H9 (cell line): ENCODE results near the gene VEZF1. TPM values are rescaled to one million over a fixed set of nuclear protein-coding genes. Genes with fewer than 3 reads are reported as not detected.

Experiments used
- DNase-seq: peaks from one replicate; pipeline ENCODE4 v3.0.0-alpha.2; 2017
- H2AFZ ChIP-seq: one replicate; pipeline ENCODE4 v1.6.1; 2013; ENCODE audit warnings: mild to moderate bottlenecking, low read length, control low read depth, moderate library complexity
- H2AK5ac ChIP-seq: 2 replicates; pipeline ENCODE4 v1.6.1; 2013; ENCODE audit warnings: low read length, control low read depth, mixed read lengths; ENCODE audit not compliant: insufficient read length
- H2BK120ac ChIP-seq: one replicate; pipeline ENCODE4 v1.6.1; 2013; ENCODE audit warnings: low read depth, mild to moderate bottlenecking, low read length, control low read depth, inconsistent platforms; ENCODE audit not compliant: poor library complexity, severe bottlenecking
- H2BK12ac ChIP-seq: 2 replicates; pipeline ENCODE4 v1.6.1; 2013; ENCODE audit warnings: low read length, control low read depth, mixed read lengths, low read depth; ENCODE audit not compliant: insufficient read length
- H2BK15ac ChIP-seq: 2 replicates; pipeline ENCODE4 v1.6.1; 2013; ENCODE audit warnings: low read depth, low read length, control low read depth
- H2BK20ac ChIP-seq: one replicate; pipeline ENCODE4 v1.6.1; 2013; ENCODE audit warnings: low read depth, mild to moderate bottlenecking, low read length, control low read depth, inconsistent platforms; ENCODE audit not compliant: poor library complexity, severe bottlenecking
- H2BK5ac ChIP-seq: 2 replicates; pipeline ENCODE4 v1.6.1; 2013; ENCODE audit warnings: low read length, control low read depth, mixed read lengths; ENCODE audit not compliant: insufficient read length
- H3K14ac ChIP-seq: 2 replicates; pipeline ENCODE4 v1.6.1; 2013; ENCODE audit warnings: low read length, control low read depth; ENCODE audit not compliant: insufficient read depth
- H3K18ac ChIP-seq: 2 replicates; pipeline ENCODE4 v1.6.1; 2013; ENCODE audit warnings: low read depth, mild to moderate bottlenecking, mixed read lengths, low read length, control low read depth; ENCODE audit not compliant: insufficient read length
- H3K23ac ChIP-seq: 2 replicates; pipeline ENCODE4 v1.6.1; 2013; ENCODE audit warnings: low read length, control low read depth, mixed read lengths, low read depth; ENCODE audit not compliant: insufficient read length
- H3K23me2 ChIP-seq: 2 replicates; pipeline ENCODE4 v1.6.1; 2013; ENCODE audit warnings: low read depth, mild to moderate bottlenecking, mixed read lengths, low read length, control low read depth; ENCODE audit not compliant: insufficient read length, poor library complexity, severe bottlenecking
- H3K27ac ChIP-seq: 2 replicates; pipeline ENCODE4 v1.5.1; 2013; ENCODE audit warnings: low read length, control low read depth, mixed read lengths, low read depth; ENCODE audit not compliant: insufficient read length
- H3K27me3 ChIP-seq: 2 replicates; pipeline ENCODE4 v1.6.1; 2013; ENCODE audit warnings: low read length, control low read depth, inconsistent platforms; ENCODE audit not compliant: insufficient read depth
- H3K4ac ChIP-seq: 2 replicates; pipeline ENCODE4 v1.6.1; 2013; ENCODE audit warnings: low read depth, mild to moderate bottlenecking, control low read depth, inconsistent platforms, low read length, moderate library complexity
- H3K4me1 ChIP-seq: 2 replicates; pipeline ENCODE4 v1.6.1; 2013; ENCODE audit warnings: low read length, control low read depth, inconsistent platforms; ENCODE audit not compliant: insufficient read depth
- H3K4me2 ChIP-seq: 2 replicates; pipeline ENCODE4 v1.6.1; 2013; ENCODE audit warnings: low read length, control low read depth, mixed read lengths; ENCODE audit not compliant: insufficient read length, insufficient read depth
- H3K56ac ChIP-seq: 2 replicates; pipeline ENCODE4 v1.6.1; 2013; ENCODE audit warnings: low read depth, mild to moderate bottlenecking, mixed read lengths, low read length, control low read depth; ENCODE audit not compliant: insufficient read length
- H3K79me1 ChIP-seq: 2 replicates; pipeline ENCODE4 v1.6.1; 2013; ENCODE audit warnings: low read depth, mild to moderate bottlenecking, moderate library complexity, low read length, control low read depth, inconsistent platforms; ENCODE audit not compliant: insufficient read depth, poor library complexity, severe bottlenecking
- H3K79me2 ChIP-seq: 2 replicates; pipeline ENCODE4 v1.6.1; 2013; ENCODE audit warnings: low read length, control low read depth, inconsistent platforms; ENCODE audit not compliant: insufficient read depth
- H3K9ac ChIP-seq: 2 replicates; pipeline ENCODE4 v1.6.1; 2013; ENCODE audit warnings: low read length, control low read depth, mixed read lengths; ENCODE audit not compliant: insufficient read length; ENCODE audit errors: extremely low read depth
- H3K9me3 ChIP-seq: one replicate; pipeline ENCODE4 v1.6.1; 2013; ENCODE audit warnings: low read depth, low read length, inconsistent platforms; ENCODE audit not compliant: control insufficient read depth
- H3T11ph ChIP-seq: one replicate; pipeline ENCODE4 v1.6.1; 2013; ENCODE audit warnings: mild to moderate bottlenecking, low read length, control low read depth, inconsistent platforms
- H4K20me1 ChIP-seq: one replicate; pipeline ENCODE4 v1.6.1; 2013; ENCODE audit not compliant: control insufficient read depth, insufficient read length, insufficient read depth
- H4K5ac ChIP-seq: 2 replicates; pipeline ENCODE4 v1.6.1; 2013; ENCODE audit warnings: low read depth, mild to moderate bottlenecking, mixed read lengths, low read length, control low read depth; ENCODE audit not compliant: insufficient read length
- H4K8ac ChIP-seq: replicated peaks from 2 replicates; pipeline ENCODE4 v1.6.1; 2013; ENCODE audit warnings: low read length, control low read depth, mixed read lengths, low read depth; ENCODE audit not compliant: insufficient read length
- H4K91ac ChIP-seq: 2 replicates; pipeline ENCODE4 v1.6.1; 2013; ENCODE audit warnings: low read depth, mild to moderate bottlenecking, moderate library complexity, mixed read lengths, low read length, control low read depth; ENCODE audit not compliant: insufficient read length
- H3K27ac Mint-ChIP-seq, 3 experiments: 2 replicates in 2 of 3; 3 replicates in 1 of 3; pipeline ENCODE4 v1.8.0; 2020 to 2021; ENCODE audit warnings: mixed read lengths in 3 of 3, mild to moderate bottlenecking in 1 of 3, moderate library complexity in 1 of 3
- H3K27me3 Mint-ChIP-seq: 2 replicates; pipeline ENCODE4 v1.8.0; 2021; ENCODE audit warnings: low read depth, mild to moderate bottlenecking, moderate library complexity, mixed read lengths
- H3K36me3 Mint-ChIP-seq, 3 experiments: 2 replicates in 2 of 3; 3 replicates in 1 of 3; pipeline ENCODE4 v1.8.0; 2020 to 2021; ENCODE audit warnings: low read depth in 3 of 3, mixed read lengths in 3 of 3; ENCODE audit not compliant: insufficient read depth in 1 of 3
- H3K4me1 Mint-ChIP-seq, 2 experiments: 2 replicates each; pipeline ENCODE4 v1.8.0; 2020; ENCODE audit warnings: mixed read lengths in 2 of 2
- H3K4me3 Mint-ChIP-seq, 2 experiments: 2 replicates in 1 of 2; 3 replicates in 1 of 2; pipeline ENCODE4 v1.8.0; 2020 to 2021; ENCODE audit warnings: mild to moderate bottlenecking in 2 of 2, mixed read lengths in 2 of 2, moderate library complexity in 1 of 2
- H3K9me3 Mint-ChIP-seq, 2 experiments: 2 replicates in 1 of 2; 3 replicates in 1 of 2; pipeline ENCODE4 v1.8.0; 2020; ENCODE audit warnings: mild to moderate bottlenecking in 2 of 2, mixed read lengths in 2 of 2, moderate library complexity in 1 of 2
- CTCF ChIP-seq: fragments of 200-600 bp; sonication (generic); conservative IDR thresholded peaks from 3 replicates; pipeline ENCODE4 v1.8.0; 2021; ENCODE audit warnings: antibody characterized with exemption, mild to moderate bottlenecking
- WGBS: extraction: QIAGEN DNeasy Blood & Tissue Kit; methylation state at CpG from one replicate; pipeline ENCODE4 v1.1.7; 2013; ENCODE audit warnings: missing lambda C conversion rate, low lambda C conversion rate, mixed read lengths; ENCODE audit not compliant: insufficient read length; ENCODE audit errors: extremely low coverage; 5-methylcytosine and 5-hydroxymethylcytosine counted together
- total RNA-seq: library from RNA; stranded (reverse); gene quantifications from 2 replicates; pipeline ENCODE4 v1.2.1, GENCODE V29; 2021

The VEZF1 gene
- total RNA-seq, 1 experiment from 2014 or later = 58.1 TPM

- Histone ChIP-seq H3K23ac (no peak overlapping the region), H2BK12ac (no peak overlapping the region), H2AK5ac (no peak overlapping the region), H3K79me2 (no peaks in the 10 kb centered on the region), H3K4ac (no peak overlapping the region), H3K27me3 (no peaks in the 10 kb centered on the region), H3K9me3 (no peaks in the 10 kb centered on the region), H2BK120ac (no peak overlapping the region), H2BK20ac (no peak overlapping the region), H3T11ph (no peak overlapping the region), H3K4me1 (peaks cover 1% of the 10 kb centered on the region; the same call in 1 of the 2 replicates), H4K5ac (no peak overlapping the region), H2BK15ac (no peak overlapping the region), H3K27ac (no peak overlapping the region), H3K56ac (no peak overlapping the region), H3K9ac (no peak overlapping the region), H3K23me2 (no peaks in the 10 kb centered on the region), H4K20me1 (no peaks in the 10 kb centered on the region), H2AFZ (no peak overlapping the region), H3K79me1 (no peaks in the 10 kb centered on the region), H3K18ac (no peak overlapping the region), H3K14ac (no peak overlapping the region), H2BK5ac (no peak overlapping the region), H3K4me2 (no peak overlapping the region), H4K91ac (no peak overlapping the region), H4K8ac (no peak overlapping the region)
- Mint-ChIP-seq H3K9me3 (no peaks in the 10 kb centered on the region), H3K27me3 (peaks cover 21% of the 10 kb centered on the region), H3K27ac (no peak overlapping the region), H3K4me1 (peaks cover 1 to 7% of the 10 kb centered on the region in 2 experiments), H3K4me3 (no peak overlapping the region), H3K36me3 (no peaks in the 10 kb centered on the region)
- no peak for DNase-seq
- no peak for TF ChIP-seq CTCF
- no CpG with 5 or more reads among the region's 6 CpGs for WGBS
These were observed 24.9 kb downstream of the VEZF1 start for GRCh38 chr17:57963149-57963511.
